Iris pigment epithelial cell (primary cell): ENCODE measurements around the gene INPP1.

Experiments used
- DNase-seq: peaks from one replicate; pipeline ENCODE4 v3.0.0-alpha.2; 2011; ENCODE audit warnings: low read depth

The INPP1 gene

GRCh38 chr2:190362894-190363293 lies 19.5 kb downstream of the INPP1 start:
- DNase-seq: no peak

DNA sequence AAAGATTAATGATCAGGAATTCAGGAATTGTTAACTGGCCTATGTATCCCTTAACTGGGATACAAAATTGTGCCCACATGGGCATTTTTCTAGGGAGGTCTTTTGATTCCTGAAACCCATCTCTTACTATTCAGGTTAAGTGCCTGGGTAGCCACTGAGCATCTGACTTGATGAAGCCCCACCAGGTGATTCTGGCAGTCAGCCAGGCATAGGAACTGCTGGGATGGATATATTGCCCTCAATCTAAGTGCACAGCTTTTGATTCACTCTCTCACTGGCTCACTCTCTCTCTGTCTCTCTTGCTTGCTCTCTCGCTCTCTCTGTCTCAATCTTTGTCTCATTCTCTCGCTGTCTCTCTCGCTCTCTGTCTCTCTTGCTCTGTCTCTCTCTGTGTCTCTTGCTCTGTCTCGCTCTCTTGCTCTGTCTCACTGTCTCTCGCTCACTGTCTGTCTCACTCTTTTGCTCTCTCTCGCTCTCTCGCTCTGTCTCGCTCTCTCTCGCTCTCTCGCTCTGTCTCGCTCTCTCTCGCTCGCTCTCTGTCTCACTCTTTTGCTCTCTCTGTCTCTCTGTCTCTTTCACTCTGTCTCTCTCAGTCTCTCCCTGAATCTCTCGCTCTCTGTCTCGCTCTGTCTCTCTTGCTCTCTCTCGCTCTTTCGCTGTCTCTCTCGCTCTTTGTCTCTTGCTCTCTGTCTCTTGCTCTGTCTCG lies 22.3 kb downstream of the INPP1 start:
- DNase-seq: no peak

DNA sequence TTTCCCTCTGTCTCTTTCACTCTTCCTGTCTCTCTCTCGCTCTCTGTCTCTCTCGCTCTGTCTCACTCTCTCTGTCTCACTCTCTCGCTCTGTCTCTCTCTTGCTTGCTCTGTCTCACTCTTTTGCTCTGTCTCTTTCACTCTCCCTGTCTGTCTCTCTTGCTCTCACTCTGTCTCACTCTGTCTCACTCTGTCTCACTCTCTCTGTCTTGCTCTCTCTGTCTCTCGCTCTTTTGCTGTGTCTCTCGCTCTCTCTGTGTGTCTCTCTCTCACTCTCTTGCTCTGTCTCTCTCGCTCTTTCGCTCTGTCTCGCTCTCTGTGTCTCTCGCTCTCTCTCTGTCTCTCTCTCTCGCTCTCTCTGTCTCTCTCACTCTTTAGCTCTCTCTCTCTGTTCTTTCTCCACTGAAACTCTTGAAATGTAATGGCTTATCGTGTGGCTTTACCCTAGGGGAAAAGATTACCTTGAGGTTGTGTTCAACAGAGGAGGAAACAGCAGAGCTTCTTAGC lies 22.9 kb downstream of the INPP1 start:
- no peak for DNase-seq

GRCh38 chr2:190367091-190367490 lies 23.7 kb downstream of the INPP1 start:
- DNase-seq: no peak

DNA sequence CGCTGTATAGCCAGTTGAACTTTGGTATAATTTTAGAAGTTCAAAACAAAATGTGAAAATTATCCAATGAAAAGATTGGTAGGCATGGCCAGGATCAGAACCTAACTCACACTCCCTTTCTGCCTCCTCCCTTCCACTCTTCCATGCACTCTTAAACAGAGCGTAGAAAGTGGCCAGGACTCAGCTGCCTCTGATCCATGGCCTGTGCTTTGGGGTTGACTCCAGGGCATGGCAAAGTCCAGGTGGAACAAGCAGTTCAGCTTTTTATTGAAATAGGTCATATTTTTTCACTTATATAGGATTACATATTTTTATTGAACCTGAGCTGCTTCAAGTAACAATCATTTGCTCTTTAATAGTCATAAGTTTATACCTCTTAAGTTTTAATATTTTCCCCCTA lies 26.2 kb downstream of the INPP1 start:
- no peak for DNase-seq

GRCh38 chr2:190376083-190376482 lies 32.7 kb downstream of the INPP1 start:
- no peak for DNase-seq

- DNase-seq: no peak
Observed at GRCh38 chr2:190376591-190377245, 33.3 kb downstream of the INPP1 start.

- no peak for DNase-seq
Observed at GRCh38 chr2:190378880-190379237, 35.5 kb downstream of the INPP1 start.

GRCh38 chr2:190379249-190379964 lies 36.0 kb downstream of the INPP1 start:
- no peak for DNase-seq

GRCh38 chr2:190380962-190381412 lies 37.6 kb downstream of the INPP1 start:
- no peak for DNase-seq

DNA sequence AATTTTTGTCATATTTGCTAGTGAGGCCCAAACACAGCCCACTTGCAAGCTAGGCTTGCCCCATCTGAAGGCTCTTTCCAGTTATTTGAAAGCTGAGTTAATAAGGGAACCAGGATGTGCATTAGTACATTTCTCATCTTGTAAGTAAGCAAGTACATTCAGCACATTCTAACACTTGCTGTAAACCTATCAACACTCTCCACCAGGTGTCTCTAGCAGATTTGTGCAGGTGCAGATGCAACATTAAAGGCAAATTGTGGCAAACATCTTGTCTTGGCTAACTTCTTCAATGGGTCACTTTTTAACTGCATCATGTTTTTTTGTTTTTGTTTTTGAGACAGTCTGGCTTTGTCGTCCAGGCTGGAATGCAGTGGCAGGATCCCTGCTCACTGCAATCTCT lies 39.5 kb downstream of the INPP1 start:
- peak; percentile 55 for DNase-seq

- no peak for DNase-seq
Observed at GRCh38 chr2:190387422-190387821, 44.0 kb downstream of the INPP1 start.

DNA sequence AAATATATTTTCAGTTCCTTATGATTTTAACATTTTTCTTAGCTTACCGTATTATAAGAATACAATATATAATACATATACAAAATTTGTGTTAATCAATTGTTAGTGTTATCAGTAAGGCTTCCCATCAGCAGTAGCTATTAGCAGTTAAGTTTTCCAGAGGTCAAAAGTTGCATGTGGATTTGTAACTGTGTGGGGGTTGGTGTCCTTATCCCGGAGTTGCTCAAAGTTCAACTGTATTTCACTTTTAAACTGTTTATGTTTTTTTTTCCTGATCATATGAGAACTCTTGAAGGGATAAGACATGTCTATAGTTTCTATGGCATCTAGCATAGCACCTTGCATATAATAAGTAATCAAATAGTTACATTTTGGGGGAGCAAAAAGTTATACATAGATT lies 52.9 kb downstream of the INPP1 start:
- no peak for DNase-seq

DNA sequence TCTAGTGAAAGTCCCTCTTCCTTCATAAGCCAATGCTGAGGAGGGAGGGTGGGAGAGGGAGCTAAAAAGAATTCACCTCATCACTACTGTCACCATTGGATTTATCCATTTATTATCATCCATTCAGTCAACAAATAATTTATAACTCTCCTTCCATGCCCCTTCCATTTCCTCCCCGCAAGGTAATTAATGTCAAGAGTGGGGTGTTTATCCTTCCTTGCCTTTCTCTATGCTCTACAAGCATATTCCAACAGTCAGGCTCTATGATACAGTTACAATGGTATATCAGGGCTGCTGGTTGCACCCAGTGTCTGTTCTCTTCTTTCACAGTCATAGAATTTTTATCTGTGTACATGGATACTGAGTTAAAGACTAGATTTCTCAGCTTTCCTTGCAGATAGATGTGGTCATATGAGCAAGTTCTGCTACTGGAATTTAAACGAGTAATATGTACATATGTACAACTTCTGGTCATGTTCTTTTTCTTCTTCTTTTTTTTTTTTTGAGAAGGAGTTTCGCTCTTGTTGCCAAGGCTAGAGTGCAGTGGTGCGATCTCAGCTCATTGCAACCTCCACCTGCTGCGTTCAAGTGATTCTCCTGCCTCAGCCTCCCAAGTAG lies 59.7 kb downstream of the INPP1 start:
- DNase-seq: no peak

DNA sequence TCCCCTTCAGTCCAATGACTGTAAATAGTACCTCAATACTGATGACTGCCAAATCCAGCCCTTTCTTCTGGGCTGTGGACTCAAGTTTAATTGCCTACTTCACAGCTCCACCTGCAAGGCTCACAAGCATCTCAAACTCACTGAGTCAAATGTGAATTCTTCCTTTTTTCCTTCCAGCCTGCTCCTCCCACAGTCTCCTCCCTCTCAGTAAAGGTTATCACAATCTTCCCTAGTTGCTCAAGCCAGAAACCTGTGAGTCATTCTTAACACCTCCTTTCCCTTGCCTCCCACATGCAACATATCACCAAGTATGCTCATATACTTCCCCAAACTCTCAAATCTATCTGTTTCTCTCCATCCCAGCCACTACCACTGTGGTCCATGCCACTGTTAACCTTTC lies 61.1 kb downstream of the INPP1 start:
- peak; percentile 65 for DNase-seq

- peak; percentile 10 for DNase-seq
Observed at GRCh38 chr2:190405070-190405469, 61.7 kb downstream of the INPP1 start.

GRCh38 chr2:190405995-190406394 lies 62.6 kb downstream of the INPP1 start:
- no peak for DNase-seq

DNA sequence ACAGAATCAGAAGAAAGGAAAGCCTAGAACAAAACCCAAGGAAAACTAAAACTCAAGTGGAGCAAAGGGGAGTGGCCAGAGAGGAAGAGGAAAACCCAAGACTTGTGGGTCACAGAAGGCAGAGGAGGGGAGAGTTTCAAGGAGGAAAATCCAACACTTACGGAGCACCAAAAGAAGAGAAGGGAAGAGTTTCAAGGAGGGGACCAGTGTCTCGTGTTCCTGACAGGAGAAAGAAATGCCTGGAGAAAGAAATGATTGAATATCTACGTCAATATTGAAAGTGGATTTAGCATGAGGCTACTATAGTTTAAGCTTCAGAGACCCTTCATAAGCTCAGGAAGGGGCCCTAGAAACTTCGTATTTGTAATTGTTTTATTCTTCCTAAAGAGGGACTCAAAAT lies 63.4 kb downstream of the INPP1 start:
- no peak for DNase-seq

DNA sequence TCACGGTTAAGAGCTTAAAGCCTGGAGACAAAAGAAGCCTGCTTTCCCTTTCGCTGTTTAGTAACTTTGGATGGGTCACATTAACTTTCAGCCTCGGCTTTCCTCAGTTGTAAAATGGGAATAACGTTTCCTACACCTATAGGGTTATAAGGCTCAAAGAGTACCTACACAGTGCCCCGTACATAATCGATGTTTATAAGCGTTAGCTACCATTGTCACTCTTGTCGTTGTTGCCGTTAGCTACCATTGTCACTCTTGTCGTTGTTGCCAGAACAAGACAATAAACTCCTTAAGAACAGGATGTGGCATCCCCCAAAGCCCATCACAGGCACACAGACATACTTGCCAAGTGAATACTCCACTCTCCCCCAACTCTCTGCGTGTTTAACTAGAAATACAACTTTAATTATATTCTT lies 63.9 kb downstream of the INPP1 start:
- no peak for DNase-seq

DNA sequence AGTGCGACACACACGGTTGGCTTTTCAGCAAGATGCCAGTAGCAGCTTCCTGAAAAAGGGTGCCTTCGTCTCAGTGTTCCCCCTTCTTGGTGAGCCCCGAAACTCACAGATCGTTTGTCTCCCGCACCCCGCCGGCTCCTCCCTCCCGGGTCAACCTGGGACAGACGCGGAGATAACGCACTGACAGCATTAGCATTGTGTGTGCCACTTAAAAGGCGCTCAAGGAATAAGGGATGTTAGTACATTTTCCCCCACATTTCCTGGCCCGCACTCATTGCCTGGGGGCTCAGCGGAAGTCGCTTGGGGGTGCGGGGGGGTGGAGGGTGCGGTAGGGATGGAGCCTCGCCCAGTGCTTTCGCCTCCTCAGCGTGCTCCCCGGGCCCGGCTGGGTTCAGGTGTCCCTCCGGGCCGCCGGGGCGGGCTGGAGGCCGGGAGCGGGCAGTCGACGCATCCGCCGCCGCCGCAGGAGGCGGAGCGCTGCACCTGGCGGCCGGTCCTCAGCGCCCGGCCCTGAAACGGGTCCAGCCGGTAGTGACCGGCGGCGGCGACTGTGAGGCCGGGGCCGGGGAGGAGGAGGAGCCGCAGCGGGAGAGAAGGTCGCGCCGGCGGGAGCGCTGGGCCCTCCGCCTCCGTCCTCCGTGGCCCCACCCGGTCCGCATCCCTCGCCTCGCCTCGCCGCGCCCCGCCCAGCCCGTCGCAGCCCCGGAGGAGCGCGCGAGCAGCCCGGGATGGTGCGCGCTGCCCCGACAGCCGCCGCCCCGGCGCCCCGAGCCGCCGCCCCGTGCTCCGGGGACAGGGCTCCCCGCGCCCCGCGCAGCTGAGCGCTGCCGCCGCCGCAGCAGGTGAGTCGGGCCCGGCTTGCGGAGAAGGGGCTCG lies 64.5 kb downstream of the INPP1 start, which contains the start of gene MFSD6:
Gene MFSD6 (plus strand): TSS at position 694 of the 876 bp plus-strand sequence. CDS start 27,675 bp downstream, outside the sequence.
- no peak for DNase-seq

DNA sequence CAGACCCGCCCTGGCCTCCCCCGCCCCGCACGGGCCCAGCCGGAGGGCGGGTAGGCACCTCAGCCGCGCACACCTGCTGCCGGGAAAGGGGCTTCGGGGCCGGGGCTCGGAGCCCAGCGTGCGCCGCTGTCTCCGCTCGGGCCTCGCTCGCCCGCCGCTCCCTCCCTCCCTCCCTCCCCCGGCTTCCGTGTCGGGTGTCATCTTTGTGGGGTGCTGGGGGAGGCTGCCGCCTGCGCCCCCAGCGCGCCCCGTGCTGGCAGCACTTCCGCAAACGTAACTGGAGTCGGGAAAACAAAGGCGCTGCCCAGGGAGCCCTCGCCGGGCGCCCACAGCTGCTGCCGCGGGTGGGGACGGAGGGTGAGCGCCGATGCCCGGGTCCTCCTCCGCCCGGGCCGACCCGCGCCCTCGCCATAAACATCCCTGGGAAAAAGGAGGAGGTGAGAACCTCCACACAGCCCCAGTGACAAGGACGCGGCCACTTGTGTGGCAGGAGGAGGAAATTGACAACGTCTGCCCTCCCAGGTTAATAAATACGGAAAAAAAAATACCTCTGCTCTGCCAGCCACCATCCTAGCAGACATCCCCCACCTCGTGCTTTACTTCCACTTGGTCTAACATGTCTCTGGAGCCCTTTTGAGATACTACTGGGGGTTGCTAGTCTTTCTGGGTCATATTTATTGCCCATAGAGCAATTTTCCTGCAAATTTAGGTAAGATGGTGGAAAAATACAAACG lies 65.3 kb downstream of the INPP1 start:
- DNase-seq: peak; percentile 9
